GM13976 (cell line): ENCODE data around the gene NMRK2.
"Not testable (repeated sequence)": the region's sequence is repeated elsewhere in the genome, so short reads cannot be mapped to it uniquely, and the experiment has no call there.

ENCODE experiments used
- DNase-seq: peaks from one replicate; pipeline ENCODE4 v3.0.0; 2012; ENCODE audit warnings: low spot score
- in situ Hi-C: fragments of 300-500 bp; cut with MboI; formaldehyde crosslinking; loops from one replicate; pipeline ENCODE4 v1.12.0; 2022; ENCODE audit warnings: low sequenced_read_pairs, mixed read lengths, inconsistent platforms; ENCODE audit not compliant: unreplicated experiment
- TF ChIP-seq, protein P1 (sequence below): IDR thresholded peaks from 2 replicates; pipeline ENCODE4 v1.5.1; 2012; ENCODE audit warnings: borderline replicate concordance, mild to moderate bottlenecking; ENCODE audit not compliant: insufficient read depth; ENCODE audit errors: extremely low read depth, missing control alignments, control extremely low read depth

NMRK2 gene

DNA sequence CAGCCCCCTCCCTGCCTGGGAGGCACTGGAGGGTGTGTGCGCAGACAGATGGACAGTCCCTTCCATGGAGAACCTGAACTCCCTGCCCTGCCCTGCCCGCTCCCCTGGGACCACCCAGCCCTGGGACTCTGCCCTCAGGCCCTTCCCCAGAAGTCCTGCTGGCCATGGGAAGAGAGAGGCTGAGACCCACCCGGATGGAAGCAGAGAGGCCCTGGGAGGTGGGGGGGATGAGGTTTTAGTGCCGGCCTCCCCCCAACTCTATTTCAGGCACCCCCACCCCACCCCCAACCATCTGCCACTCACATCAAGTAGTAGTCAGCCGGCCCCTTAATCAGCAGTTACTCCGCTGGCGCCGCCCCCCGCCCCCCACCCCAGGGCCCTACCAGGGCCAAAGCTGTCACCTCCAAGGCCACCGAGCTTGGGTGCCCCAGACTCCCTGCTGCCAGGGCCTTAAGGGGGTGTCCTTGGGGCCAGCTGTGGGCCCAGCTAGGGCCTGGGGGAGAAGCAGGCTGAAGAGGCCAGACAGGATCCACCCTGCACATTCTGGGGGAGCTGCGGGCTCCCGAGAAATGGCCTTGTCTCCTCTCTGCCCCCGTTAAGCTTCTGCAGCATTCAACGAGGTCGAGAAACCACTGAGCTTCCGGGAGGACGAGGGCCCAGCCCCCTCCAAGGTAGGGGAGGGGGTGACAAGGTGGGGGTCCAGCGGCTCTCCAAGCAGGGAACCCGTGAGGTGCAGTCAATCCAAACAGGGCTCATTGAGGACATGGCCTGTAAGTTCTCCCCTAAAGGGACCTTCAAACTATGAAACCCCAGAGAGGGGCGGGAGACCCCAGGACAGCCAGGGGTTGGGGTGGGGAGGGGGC lies 17.4 kb downstream of the NMRK2 start:
- no peak for DNase-seq
- TF ChIP-seq, protein P1, sequence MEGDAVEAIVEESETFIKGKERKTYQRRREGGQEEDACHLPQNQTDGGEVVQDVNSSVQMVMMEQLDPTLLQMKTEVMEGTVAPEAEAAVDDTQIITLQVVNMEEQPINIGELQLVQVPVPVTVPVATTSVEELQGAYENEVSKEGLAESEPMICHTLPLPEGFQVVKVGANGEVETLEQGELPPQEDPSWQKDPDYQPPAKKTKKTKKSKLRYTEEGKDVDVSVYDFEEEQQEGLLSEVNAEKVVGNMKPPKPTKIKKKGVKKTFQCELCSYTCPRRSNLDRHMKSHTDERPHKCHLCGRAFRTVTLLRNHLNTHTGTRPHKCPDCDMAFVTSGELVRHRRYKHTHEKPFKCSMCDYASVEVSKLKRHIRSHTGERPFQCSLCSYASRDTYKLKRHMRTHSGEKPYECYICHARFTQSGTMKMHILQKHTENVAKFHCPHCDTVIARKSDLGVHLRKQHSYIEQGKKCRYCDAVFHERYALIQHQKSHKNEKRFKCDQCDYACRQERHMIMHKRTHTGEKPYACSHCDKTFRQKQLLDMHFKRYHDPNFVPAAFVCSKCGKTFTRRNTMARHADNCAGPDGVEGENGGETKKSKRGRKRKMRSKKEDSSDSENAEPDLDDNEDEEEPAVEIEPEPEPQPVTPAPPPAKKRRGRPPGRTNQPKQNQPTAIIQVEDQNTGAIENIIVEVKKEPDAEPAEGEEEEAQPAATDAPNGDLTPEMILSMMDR = no peak

DNA sequence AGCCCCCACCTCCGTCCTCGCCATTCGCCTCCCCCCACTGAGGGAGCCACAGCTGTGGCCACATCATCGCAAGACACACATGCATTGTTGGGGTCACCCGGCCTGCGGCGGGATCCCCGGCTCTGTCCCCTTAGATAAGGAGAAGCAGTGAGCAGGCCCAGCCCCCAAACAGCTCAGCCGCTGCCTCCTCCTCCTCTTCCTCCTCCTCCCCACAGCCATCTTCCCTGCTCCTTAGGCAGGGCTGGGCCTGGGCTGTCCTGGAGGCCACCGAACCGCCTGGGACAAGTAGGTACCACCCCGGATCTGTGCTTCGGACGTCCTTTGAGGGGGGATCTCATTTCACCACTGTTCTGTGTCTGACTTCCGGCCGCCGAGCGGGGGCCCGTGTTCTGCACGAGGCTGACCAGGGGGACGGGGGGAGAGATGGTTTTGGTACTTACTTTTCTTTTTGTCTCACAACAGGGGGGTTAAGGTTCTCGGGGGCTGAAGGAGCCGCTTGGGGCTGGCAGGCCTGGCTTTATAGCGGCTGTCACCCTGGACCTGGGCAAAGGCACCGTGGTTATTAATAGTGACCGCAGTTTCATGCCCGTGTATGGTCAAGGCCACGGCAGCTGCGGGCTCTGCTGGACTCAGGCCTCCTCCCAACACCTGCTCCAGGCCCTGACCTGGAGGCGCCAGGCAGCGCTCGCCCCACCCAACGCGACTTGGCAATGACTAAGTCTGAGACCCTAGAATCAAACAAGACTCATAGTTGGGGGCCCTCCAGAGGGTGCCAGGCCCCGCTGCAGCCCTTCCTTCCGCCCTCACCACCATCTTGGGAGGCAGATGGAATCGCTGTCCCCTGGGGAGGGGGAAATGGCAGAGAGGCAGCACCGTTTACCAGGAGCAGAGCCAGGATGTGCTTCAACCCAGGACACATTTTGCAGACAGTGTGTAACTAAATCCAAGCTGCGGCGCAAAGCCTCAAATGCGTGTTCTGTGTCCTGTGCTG lies 18.3 kb downstream of the NMRK2 start:
- peak; percentile 62 for DNase-seq
- in situ Hi-C loops = no loop called here

More for the DNA sequence above, 17.4 kb downstream of the NMRK2 start:
- in situ Hi-C loops = no loop called here

DNA sequence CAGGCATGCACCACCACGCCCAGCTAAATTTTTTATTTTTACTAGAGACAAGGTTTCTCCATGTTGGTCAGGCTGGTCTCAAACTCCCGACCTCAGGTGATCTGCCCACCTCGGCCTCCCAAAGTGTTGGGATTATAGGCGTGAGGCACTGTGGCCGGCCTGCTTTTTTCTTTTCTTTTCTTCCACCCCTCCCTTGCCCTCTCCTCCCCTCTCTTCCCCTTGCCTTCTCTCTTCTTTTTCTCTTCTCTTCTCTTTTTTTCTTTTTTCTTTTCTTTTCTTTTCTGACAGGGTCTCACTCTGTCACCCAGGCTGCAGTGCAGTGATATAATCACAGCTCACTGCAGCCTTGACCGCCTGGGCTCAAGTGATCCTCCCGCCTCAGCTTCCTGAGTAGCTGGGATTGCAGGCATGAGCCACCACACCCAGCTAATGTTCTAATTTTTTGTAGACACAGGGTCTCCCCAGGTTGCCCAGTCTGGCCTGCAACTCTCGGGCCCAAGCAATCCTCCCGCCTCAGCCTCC lies 19.9 kb downstream of the NMRK2 start:
- DNase-seq, in situ Hi-C loops: not testable (repeated sequence)

More for the DNA sequence above, 18.3 kb downstream of the NMRK2 start:
- TF ChIP-seq, protein P1 = no peak

DNA sequence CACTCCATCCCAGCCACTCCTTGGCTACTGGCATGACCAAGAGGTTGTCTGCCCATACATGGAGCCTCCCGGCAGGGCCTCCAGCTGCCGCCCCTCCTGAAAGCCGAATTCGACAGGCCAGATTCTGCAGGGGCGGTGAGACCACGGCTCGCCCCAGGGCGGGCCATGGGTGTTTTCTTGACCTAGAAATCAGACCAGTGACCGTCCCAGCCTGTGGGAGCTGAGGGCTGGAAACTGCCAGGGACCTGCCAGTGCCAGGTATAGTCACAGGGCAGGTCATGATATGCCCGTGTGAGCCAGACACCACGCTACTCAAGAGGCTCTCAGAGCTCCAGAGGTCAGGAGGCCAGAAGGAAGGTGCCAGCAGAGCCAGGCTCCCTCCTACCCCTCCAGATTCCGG lies 21.2 kb downstream of the NMRK2 start:
- in situ Hi-C loops = no loop called here
- DNase-seq = no peak
- TF ChIP-seq, protein P1 = no peak

DNA sequence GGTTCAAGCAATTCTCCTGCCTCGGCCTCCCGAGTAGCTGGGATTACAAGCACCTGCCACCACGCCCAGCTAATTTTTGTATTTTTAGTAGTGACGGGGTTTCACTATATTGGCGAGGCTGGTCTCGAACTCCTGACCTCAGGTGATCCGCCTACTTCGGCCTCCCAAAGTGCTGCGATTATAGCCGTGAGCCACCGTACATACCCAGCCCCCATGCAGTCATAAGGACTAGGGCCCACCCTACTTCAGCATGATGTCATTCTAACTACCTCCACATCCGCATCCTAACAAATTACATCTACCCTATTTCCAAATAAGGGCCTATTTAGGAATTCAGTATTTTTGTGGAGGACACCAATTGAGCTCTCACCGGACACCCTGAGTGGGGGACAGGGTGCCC lies 22.4 kb downstream of the NMRK2 start:
- in situ Hi-C loops, DNase-seq: not testable (repeated sequence)

DNA sequence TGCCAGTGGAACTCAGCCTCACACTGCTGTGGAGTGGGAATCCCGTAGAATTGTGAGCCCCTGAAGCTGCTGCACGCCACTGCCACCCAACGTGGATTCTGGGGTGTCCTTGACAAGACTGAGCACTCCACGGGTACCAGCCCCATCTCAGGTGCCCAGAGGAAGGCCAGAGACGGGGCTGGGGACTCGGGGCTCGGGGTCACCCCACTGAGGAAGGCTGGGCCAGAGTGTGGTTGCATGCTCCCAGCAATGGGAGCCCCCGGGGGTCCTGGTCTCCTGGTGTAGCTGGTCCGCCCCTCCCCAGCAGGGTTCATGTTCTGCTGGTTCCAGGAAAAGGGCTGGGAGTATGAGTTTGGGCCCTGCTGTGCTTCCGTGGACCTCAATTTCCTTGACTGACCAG lies 22.8 kb downstream of the NMRK2 start:
- DNase-seq = no peak
- in situ Hi-C loops = no loop called here
- TF ChIP-seq, protein P1 = no peak

DNA sequence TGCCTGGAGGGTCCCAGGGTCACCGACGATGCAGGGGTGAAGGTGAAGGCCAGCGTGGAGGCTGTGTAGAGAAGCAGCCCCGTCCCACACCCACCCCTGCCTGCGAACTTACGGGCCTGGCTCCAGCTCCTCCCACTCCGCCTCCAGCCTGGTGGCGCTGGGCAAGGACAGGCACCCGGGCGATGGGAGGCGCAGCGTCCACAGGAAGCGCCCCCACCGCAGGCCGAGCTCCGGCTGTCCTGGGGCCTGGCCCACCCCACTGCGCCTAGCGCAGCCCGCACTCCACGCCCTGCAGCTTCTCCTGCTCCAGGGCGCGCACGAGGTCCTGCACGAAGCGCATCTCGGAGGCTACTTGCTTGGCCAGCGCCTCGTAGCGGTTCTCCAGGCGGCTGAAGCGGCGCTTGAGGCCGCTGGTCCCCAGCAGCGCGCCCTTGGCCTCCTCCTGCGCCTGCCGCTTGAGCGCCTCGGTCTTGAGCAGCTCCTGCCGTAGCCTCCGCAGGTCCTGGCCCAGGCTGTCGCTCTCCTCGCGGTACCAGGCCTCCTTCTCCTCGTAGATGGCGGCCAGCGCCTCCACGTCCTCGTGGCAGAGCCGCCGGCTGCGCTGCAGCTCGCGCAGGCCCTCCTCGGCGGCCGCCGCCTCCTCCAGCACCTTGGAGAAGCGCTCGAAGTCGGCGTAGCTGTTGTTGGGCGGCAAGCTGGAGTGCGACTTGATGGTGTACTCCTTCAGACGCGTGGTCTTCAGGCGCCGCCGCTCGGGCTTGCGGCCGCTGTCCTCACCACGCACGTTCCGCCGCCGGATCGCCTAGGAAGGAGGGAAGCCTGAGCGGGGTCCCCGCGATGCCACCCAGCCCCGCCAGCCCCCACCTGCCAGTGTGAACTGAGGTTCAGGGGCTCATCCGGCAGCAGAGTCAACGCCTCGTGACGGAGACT lies 26.2 kb downstream of the NMRK2 start:
- no peak for DNase-seq
- in situ Hi-C loops = no loop called here
- TF ChIP-seq, protein P1 = no peak
